Kidney epithelial cell (primary cell): ENCODE measurements around the gene DENND1A. TPM values are rescaled to one million over a fixed set of nuclear protein-coding genes. Genes with fewer than 3 reads are reported as not detected.

Experiments
- DNase-seq: peaks from one replicate; pipeline ENCODE4 v3.0.0-alpha.2; 2010; ENCODE audit warnings: low read depth
- H3K27me3 ChIP-seq: 2 replicates; pipeline ENCODE4 v1.6.0; 2011; ENCODE audit warnings: low read length; ENCODE audit not compliant: control insufficient read depth, insufficient read depth
- H3K36me3 ChIP-seq: 2 replicates; pipeline ENCODE4 v1.5.1; 2011; ENCODE audit warnings: low read length; ENCODE audit not compliant: control insufficient read depth, insufficient read depth
- H3K4me3 ChIP-seq: 2 replicates; pipeline ENCODE4 v1.5.1; 2011; ENCODE audit warnings: low read depth, mild to moderate bottlenecking, control low read depth, low read length
- CTCF ChIP-seq: IDR thresholded peaks from 2 replicates; pipeline ENCODE4 v1.5.1; 2011; ENCODE audit warnings: mild to moderate bottlenecking, moderate library complexity, low read length, control low read depth, inconsistent platforms; ENCODE audit not compliant: insufficient read depth, poor library complexity, severe bottlenecking
- total RNA-seq: library from RNA; depleted of rRNA; stranded (reverse); fragments of >200 nt; gene quantifications from 2 replicates; pipeline ENCODE4 v1.2.3, GENCODE V29; 2015

DENND1A gene
- total RNA-seq, 1 donor from 2014 or later: 14.5 TPM

GRCh38 chr9:123360161-123361085, 569.5 kb downstream of the DENND1A start:
- TF ChIP-seq CTCF: no peak
- no peak overlapping the region for H3K4me3 ChIP-seq
- H3K36me3 ChIP-seq: no peaks in the 10 kb centered on the region
- no peak for DNase-seq
- peaks cover 15% of the 10 kb centered on the region for H3K27me3 ChIP-seq

GRCh38 chr9:123359546-123359945, 570.4 kb downstream of the DENND1A start:
- H3K27me3 ChIP-seq: peaks cover 19% of the 10 kb centered on the region
- H3K4me3 ChIP-seq: no peak overlapping the region
- TF ChIP-seq CTCF: no peak
- DNase-seq: no peak
- no peaks in the 10 kb centered on the region for H3K36me3 ChIP-seq

GRCh38 chr9:123359106-123359505, 570.8 kb downstream of the DENND1A start:
- Histone ChIP-seq H3K27me3 (peaks cover 19% of the 10 kb centered on the region), H3K4me3 (no peak overlapping the region), H3K36me3 (no peaks in the 10 kb centered on the region)
- no peak for DNase-seq
- no peak for TF ChIP-seq CTCF

GRCh38 chr9:123358181-123358905, 571.6 kb downstream of the DENND1A start:
- no peaks in the 10 kb centered on the region for H3K36me3 ChIP-seq
- TF ChIP-seq CTCF: no peak
- no peak overlapping the region for H3K4me3 ChIP-seq
- no peak for DNase-seq
- H3K27me3 ChIP-seq: peaks cover 26% of the 10 kb centered on the region

GRCh38 chr9:123357743-123358059, 572.2 kb downstream of the DENND1A start:
- peaks cover 32% of the 10 kb centered on the region for H3K27me3 ChIP-seq
- no peaks in the 10 kb centered on the region for H3K36me3 ChIP-seq
- TF ChIP-seq CTCF: no peak
- no peak overlapping the region for H3K4me3 ChIP-seq
- no peak for DNase-seq
